ENCODE results near the gene AMER3.
A peak's percentile ranks its signal among the peaks of the same experiment; 100 is the strongest.

Gene AMER3

GRCh38 chr2:130797493-130798435 is 42.4 kb downstream of the AMER3 start:
- Histone ChIP-seq H3K4me3 (peak overlapping the region; percentile 78), H3K27ac (peak overlapping the region; percentile 90 to 96)
- peak; percentile 91 for DNase-seq (ENCODE audit: low spot score)
- TF ChIP-seq CTCF (IDR thresholded peaks at IDR 0.05), result peak; percentile 89

DNA sequence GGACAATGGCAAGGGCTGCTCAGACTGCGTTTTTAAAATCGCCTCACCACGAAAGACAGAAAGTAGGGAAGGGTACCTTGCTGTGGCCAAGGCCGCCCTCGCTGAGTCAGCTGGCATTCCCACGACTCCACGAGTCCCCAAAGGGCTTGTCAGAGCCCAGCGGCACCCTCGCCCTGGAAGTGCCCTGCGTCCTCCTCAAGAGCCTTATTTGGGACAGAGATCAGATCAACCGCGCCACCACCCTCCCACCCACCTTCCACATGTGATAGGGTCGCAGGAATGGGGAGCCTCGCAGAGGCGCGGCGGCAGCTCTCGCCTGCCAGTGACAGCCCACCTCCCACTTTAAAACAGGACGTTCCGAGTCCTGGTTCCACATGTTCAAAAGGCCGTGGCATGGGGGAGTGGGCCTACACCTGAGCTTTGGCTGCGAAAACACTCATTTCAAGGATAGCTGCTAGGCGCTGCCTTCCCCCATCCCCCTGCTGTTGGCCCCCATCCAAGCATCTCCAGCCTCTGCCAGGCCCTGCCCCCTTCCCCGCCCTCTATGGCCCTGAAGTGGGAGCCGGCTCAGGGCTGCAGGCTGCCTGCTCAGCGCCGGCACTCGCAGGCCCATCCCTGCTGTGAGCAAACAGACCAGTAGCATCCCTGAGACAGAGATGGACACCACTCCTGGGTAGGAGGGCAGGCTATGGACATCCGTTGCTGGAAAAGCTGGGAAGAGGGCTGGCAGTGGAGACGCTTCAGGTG is 43.3 kb downstream of the AMER3 start:
- no peak for TF ChIP-seq CTCF (IDR thresholded peaks at IDR 0.05)
- H3K27ac ChIP-seq, result peak overlapping the region; percentile 90 to 96
- DNase-seq (ENCODE audit: low spot score), result no peak
- H3K4me3 ChIP-seq, result peak overlapping the region; percentile 78

DNA sequence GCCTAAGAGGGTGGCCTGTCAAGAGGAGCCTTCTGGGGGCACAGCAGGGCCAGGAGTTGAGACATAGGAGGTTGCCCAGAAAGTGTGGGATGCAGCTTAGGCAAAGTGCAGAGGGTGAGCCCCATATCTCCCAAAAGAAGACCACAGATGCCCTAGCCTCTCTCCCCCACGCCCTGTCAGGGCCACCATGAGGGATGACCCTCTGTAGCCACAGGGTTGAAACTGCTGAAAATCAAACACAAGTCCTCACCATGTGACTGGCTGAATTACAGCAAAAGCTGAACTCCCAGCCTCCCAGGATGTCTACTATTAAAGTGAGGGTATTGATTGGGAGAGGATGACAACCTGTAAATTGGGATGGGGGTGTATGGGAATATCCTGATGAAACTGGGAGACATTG is 44.0 kb downstream of the AMER3 start:
- no peak overlapping the region for H3K4me3 ChIP-seq
- TF ChIP-seq CTCF (IDR thresholded peaks at IDR 0.05), result no peak
- H3K27ac ChIP-seq, result no peak overlapping the region
- DNase-seq (ENCODE audit: low spot score), result no peak

GRCh38 chr2:130805613-130806012 is 50.3 kb downstream of the AMER3 start:
- H3K4me3 ChIP-seq, result no peak overlapping the region
- no peak for DNase-seq (ENCODE audit: low spot score)
- no peak for TF ChIP-seq CTCF (IDR thresholded peaks at IDR 0.05)
- no peak overlapping the region for H3K27ac ChIP-seq

DNA sequence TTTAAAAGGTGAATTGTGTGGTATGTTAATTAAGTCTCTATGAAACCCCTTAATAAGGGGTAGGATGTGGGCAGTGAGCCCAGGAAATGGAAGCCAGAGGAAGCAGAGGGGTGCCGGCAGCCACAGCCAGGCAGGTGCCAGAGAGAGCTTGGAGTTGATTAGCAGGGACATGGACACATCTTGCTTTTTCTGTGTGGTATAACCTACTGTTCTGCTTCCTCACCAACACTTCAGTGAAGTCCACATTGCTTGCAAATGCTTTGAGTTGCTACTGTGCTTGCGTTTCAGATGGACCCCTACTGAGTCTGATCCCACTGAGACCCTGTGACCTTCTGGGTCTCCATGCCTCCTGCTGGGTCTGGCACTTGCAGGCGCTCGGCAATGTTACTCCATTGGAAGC is 51.0 kb downstream of the AMER3 start:
- Histone ChIP-seq H3K27ac (no peak overlapping the region), H3K4me3 (no peak overlapping the region)
- no peak for DNase-seq (ENCODE audit: low spot score)
- TF ChIP-seq CTCF (IDR thresholded peaks at IDR 0.05), result no peak

GRCh38 chr2:130807659-130808385 is 52.5 kb downstream of the AMER3 start:
- DNase-seq (ENCODE audit: low spot score), result no peak
- no peak overlapping the region for H3K4me3 ChIP-seq
- TF ChIP-seq CTCF (IDR thresholded peaks at IDR 0.05), result no peak
- no peak overlapping the region for H3K27ac ChIP-seq
